HG03521 (cell line): Measurements from ENCODE around the gene FBXO34.
"Not testable (repeated sequence)": the region's sequence is repeated elsewhere in the genome, so short reads cannot be mapped to it uniquely, and the experiment has no call there.

ENCODE experiments used
- ATAC-seq: cut with Tn5 transposase; IDR thresholded peaks from one replicate; pipeline ENCODE4 v1.9.1; 2021; ENCODE audit warnings: mild to moderate bottlenecking, moderate library complexity; ENCODE audit not compliant: unreplicated experiment

Gene FBXO34

GRCh38 chr14:55306938-55307589 is 35.8 kb downstream of the FBXO34 start:
- no peak for ATAC-seq

- ATAC-seq: no peak
These were observed 37.9 kb downstream of the FBXO34 start for GRCh38 chr14:55309154-55309553.

DNA sequence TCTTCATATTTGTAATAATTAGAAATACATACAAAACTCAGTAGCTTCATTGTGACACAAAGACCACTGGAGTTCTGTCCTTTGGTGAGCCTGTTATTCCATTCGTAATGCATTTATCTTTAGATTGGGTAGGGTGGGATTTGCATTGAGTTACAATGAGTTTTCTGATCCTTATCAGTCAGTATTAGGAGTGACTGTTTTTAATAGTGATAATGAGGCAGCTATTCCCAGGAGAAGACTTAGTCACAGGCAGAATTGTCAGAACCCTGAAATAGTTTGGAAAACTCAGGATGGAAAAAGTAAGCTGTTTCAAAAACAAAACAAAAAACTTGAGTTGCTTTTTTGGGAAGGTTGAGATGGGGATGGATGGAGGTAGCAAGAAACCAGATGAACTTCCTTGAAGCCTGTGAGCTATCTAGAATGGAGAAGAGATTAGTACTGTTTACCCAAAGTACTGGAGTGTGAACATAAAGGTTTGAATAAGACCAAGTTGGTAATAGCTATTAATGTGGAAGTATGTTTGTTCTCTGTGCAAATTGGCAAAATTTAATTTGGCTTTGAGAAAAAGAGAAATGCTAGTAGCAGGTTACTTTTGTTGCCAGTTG is 38.6 kb downstream of the FBXO34 start:
- no peak for ATAC-seq

GRCh38 chr14:55312379-55313030 is 41.3 kb downstream of the FBXO34 start:
- not testable (repeated sequence) for ATAC-seq

- no peak for ATAC-seq
These were observed 42.3 kb downstream of the FBXO34 start for GRCh38 chr14:55313480-55313879.

GRCh38 chr14:55314449-55314848 is 43.2 kb downstream of the FBXO34 start:
- ATAC-seq: no peak

- no peak for ATAC-seq
These were observed 45.3 kb downstream of the FBXO34 start for GRCh38 chr14:55316564-55316963.

GRCh38 chr14:55317542-55318306 is 46.5 kb downstream of the FBXO34 start:
- no peak for ATAC-seq

DNA sequence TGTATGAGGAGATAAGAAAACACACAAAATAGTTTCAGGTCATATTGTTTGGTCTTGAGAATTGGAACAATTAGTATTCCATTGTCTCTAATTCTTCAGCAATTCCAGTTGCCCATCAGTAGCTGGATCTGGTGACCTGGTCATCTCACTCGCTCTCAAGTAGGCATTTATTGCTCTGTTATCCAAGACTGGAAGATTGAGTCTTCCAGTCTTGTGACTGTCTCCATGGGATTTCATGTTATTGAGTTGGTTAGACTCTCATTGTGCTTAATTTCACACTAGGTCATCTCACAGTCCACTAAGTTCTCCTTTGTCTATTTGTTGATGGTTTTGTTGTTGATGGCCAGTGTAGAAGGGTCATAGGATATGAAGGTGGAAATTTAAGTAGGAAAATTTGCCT is 47.5 kb downstream of the FBXO34 start:
- no peak for ATAC-seq

- ATAC-seq: no peak
These were observed 52.7 kb downstream of the FBXO34 start for GRCh38 chr14:55323910-55324309.

GRCh38 chr14:55324812-55325211 is 53.6 kb downstream of the FBXO34 start:
- no peak for ATAC-seq

GRCh38 chr14:55327179-55327578 is 56.0 kb downstream of the FBXO34 start:
- peak; percentile 77 for ATAC-seq

- ATAC-seq: no peak
These were observed 57.1 kb downstream of the FBXO34 start for GRCh38 chr14:55328317-55328716.

DNA sequence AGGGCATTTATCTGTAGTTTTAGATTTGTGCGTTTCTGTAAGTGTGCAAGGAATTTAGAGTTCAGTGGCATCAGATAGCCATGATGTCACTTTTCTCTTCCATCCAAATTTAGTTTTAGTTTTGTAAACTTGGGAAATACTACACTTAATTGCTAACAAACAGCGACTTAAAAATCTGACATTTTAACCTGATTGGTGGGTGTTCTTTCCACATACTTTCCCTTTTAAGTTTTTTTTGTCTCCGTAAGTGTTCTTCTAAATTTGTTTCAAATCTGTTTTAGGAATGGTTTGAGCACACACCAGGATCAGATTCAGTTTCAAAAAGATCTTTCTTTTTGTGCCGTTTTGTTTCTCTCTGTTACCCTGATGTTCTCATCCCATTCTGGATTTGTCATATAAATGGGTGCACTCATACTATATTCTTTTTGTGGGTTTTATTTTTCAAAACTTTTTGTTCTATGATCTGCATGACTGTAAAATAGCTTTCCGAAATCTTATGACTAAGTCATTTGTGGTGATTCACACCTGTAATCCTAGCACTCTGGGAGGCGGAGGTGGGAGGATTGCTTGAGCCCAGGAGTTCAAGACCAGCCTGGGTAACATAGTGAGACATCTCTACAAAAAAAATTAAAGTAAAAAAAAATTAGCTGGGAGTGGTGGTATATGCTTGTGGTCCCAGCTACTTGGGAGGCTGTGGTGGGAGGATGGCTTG is 58.9 kb downstream of the FBXO34 start:
- no peak for ATAC-seq

- ATAC-seq: peak; percentile 57
These were observed 61.7 kb downstream of the FBXO34 start for GRCh38 chr14:55332654-55333570.

DNA sequence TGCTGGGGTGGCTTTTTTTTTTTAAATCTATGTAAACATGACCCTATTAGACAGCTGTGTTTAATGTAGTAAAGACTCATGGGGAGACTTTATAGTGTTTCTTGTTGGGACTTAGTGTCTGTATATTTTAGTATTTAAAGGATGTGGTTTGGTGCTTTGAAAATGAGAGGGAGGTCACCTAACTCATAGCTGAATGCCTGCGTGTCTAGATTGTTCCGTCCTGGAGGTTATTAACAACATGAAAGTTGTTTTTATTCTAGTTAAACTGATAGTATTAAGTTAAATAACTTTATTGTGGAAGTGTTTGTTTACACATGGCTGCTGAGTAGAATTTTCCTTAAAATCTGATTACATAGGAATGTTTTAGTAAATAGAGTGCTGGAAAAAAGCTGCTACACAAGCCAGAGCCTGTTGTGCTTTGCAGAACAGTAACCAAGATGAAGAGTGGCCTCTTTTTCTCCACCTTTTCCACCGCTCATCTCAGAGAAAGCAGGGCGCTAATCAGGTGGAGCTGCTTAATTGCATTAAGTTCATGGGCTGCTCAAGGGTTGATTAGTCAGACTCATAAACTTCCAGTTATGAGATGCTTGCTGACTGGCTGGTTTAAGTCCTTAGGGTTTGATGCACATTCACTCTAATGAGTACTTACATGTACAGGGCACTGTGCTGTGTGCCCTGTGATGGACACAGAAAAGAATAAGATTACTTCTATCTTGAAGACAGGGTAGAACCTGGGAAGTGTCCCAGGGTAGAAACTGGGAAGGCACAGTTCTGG is 62.7 kb downstream of the FBXO34 start:
- peak; percentile 56 for ATAC-seq

DNA sequence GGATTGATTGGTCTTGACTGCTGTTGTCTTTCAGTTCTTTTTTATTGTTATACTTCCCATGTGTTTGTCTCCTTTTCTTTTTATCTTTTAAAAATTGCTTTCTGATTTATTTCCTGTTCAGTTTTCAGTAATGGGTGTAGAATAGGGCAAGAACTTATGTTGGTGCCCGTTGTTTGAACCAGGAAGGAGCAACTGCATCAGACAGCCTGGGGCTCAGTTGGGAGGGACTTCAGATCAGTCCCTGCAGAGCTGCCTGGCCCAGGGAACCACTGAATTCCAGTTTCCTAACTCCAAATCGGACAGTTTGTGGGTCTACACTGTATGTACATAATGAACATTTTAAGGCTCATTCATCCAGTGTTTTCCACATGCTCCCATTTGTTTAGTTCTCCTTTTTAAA is 64.9 kb downstream of the FBXO34 start:
- ATAC-seq: no peak

- no peak for ATAC-seq
These were observed 65.5 kb downstream of the FBXO34 start for GRCh38 chr14:55336691-55337090.

GRCh38 chr14:55339770-55340169 is 68.5 kb downstream of the FBXO34 start:
- ATAC-seq: peak; percentile 82
